Measurements from ENCODE around the gene ESRRA. TPM values are rescaled to one million over a fixed set of nuclear protein-coding genes. Genes with fewer than 3 reads are reported as not detected.

ESRRA gene
- total RNA-seq, 1 experiment from 2014 or later = 63.4 TPM

DNA sequence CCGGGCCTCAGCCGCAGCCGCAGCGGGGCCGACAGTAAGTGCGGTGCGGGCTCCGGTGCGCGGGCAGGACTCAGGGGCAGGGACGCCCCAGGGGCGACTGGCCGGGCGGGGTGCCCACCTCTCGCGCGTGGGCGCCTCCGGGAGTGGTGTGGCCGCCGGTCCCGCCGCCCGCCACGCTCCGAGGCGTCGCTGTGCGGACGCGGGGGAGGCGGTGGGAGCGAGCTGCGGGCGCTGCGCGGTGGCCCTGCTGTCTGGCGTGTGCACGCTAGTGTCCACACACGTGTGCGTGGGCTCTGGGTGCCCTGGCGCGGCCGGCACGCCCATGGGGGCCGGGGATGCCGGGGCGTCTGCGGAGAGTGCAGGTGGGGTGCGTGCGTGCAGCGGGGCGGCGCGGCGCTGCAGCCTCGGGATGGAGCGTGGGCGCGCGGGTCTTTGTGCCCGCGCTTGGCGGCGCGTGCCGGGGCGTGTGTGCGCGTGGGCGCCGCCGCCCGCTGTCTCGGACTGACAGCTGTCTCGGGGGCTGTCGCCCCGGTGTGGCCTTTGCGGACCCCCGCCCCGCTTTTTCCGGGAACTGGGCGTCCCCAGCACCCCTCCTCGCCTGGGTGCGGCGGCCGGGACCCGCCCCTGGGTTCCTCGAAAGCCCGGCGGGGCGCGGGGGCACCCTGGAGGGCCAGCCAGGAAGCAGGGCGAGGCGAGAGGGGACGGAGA is 13.4 kb upstream of the ESRRA start:
- peaks cover 11% of the 10 kb centered on the region for H3K4me1 Mint-ChIP-seq (ENCODE audit: insufficient read depth, unreplicated experiment)
- CTCF ChIA-PET = interaction anchor here (0.6 to 1.9 kb wide), 3 partner anchors 9 to 63 kb away, joined by 3 to 14 read pairs (median 4); no protein-coding TSS in a partner anchor
- H3K27me3 Mint-ChIP-seq (ENCODE audit: insufficient read depth, unreplicated experiment) = peaks cover 11% of the 10 kb centered on the region
- BruUV-seq (replicated peaks) = no TSS peak
- no peaks in the 10 kb centered on the region for H3K9me3 Mint-ChIP-seq (ENCODE audit: unreplicated experiment)
- no peak overlapping the region for H3K27ac Mint-ChIP-seq (ENCODE audit: low read depth, unreplicated experiment)
- no peak for DNase-seq (ENCODE audit: unreplicated experiment)
- POLR2A ChIA-PET = no interaction called here
- H3K36me3 Mint-ChIP-seq (ENCODE audit: insufficient read depth, unreplicated experiment) = peaks cover 6% of the 10 kb centered on the region
- TF ChIP-seq, protein P1, sequence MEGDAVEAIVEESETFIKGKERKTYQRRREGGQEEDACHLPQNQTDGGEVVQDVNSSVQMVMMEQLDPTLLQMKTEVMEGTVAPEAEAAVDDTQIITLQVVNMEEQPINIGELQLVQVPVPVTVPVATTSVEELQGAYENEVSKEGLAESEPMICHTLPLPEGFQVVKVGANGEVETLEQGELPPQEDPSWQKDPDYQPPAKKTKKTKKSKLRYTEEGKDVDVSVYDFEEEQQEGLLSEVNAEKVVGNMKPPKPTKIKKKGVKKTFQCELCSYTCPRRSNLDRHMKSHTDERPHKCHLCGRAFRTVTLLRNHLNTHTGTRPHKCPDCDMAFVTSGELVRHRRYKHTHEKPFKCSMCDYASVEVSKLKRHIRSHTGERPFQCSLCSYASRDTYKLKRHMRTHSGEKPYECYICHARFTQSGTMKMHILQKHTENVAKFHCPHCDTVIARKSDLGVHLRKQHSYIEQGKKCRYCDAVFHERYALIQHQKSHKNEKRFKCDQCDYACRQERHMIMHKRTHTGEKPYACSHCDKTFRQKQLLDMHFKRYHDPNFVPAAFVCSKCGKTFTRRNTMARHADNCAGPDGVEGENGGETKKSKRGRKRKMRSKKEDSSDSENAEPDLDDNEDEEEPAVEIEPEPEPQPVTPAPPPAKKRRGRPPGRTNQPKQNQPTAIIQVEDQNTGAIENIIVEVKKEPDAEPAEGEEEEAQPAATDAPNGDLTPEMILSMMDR (IDR thresholded peaks at IDR 0.05; ENCODE audit: unreplicated experiment) = no peak
- no peak overlapping the region for H3K4me3 Mint-ChIP-seq (ENCODE audit: unreplicated experiment)
- intact Hi-C loops (cut with micrococcal nuclease) = no loop called here

DNA sequence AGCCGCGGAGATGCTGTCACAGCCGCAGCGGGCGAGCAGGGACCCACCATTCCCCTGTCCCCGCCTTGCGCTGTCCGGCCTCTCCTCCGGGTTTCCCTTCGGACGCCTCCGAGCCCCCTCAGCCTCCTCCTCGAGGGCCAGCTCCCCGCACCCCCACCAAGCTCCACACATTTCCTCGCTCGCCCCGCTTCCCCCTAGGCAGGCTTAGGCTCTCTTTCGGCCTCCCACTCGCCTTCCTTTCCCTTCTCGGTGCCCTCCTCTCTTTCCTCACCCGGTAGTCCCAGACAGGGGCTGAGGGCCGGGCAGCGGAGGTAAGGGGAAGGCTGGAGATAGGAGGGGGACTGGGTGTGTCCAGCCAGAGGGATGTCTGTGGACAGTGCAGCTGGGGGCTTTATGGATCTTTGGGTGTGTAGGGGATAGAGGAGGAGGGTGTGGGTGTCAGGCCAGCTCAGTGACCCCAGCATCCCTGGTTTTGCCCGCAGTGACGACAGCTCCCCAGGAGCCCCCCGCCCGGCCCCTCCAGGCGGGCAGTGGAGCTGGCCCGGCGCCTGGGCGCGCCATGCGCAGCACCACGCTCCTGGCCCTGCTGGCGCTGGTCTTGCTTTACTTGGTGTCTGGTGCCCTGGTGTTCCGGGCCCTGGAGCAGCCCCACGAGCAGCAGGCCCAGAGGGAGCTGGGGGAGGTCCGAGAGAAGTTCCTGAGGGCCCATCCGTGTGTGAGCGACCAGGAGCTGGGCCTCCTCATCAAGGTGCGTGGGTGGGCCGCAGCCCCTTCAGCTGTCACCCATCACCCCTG is 12.7 kb upstream of the ESRRA start:
- BruUV-seq (replicated peaks) = no TSS peak
- no peak for DNase-seq (ENCODE audit: unreplicated experiment)
- Mint-ChIP-seq H3K4me1 (ENCODE audit: insufficient read depth, unreplicated experiment) (peaks cover 10% of the 10 kb centered on the region), H3K27me3 (ENCODE audit: insufficient read depth, unreplicated experiment) (peaks cover 11% of the 10 kb centered on the region), H3K36me3 (ENCODE audit: insufficient read depth, unreplicated experiment) (peaks cover 6% of the 10 kb centered on the region), H3K27ac (ENCODE audit: low read depth, unreplicated experiment) (no peak overlapping the region), H3K9me3 (ENCODE audit: unreplicated experiment) (no peaks in the 10 kb centered on the region), H3K4me3 (ENCODE audit: unreplicated experiment) (no peak overlapping the region)
- TF ChIP-seq, protein P1 (IDR thresholded peaks at IDR 0.05; ENCODE audit: unreplicated experiment) = no peak
- ChIA-PET CTCF (interaction anchor here (0.6 to 1.9 kb wide), 4 partner anchors 9 to 62 kb away, joined by 3 to 14 read pairs (median 6); no protein-coding TSS in a partner anchor), POLR2A (interaction anchor here (0.6 kb wide), 1 partner anchor 25 kb away, joined by 4 read pairs; the partner anchor contains the start of gene TRMT112)
- intact Hi-C loops (cut with micrococcal nuclease) = no loop called here

DNA sequence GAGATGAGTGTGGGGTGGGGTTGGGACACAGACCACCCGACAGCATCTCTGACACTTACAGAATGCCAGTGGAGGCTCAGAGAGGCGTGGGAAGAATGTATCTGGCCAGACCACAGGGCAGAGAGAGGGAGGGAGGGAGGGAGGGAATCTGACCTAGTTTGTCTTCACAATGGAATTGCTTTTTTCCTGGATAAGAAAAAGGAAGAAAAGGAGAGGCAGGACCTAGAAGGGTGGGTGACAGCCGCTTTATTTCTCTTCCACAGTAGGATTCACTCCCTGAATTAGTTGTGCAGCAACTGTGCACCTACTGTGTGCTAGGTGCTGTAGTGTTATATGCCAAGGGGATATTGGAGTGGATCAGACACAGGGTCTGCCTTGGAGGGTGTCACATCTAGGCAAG is 10.6 kb upstream of the ESRRA start:
- H3K27ac Mint-ChIP-seq (ENCODE audit: low read depth, unreplicated experiment) = no peak overlapping the region
- H3K4me1 Mint-ChIP-seq (ENCODE audit: insufficient read depth, unreplicated experiment) = peaks cover 10% of the 10 kb centered on the region
- no peak for DNase-seq (ENCODE audit: unreplicated experiment)
- peaks cover 11% of the 10 kb centered on the region for H3K27me3 Mint-ChIP-seq (ENCODE audit: insufficient read depth, unreplicated experiment)
- no peaks in the 10 kb centered on the region for H3K9me3 Mint-ChIP-seq (ENCODE audit: unreplicated experiment)
- no peak overlapping the region for H3K4me3 Mint-ChIP-seq (ENCODE audit: unreplicated experiment)
- POLR2A ChIA-PET = interaction anchor here (0.6 to 1.1 kb wide), 2 partner anchors 18 to 49 kb away, joined by 3 to 6 read pairs; no protein-coding TSS in a partner anchor
- intact Hi-C loops (cut with micrococcal nuclease) = no loop called here
- TF ChIP-seq, protein P1 (IDR thresholded peaks at IDR 0.05; ENCODE audit: unreplicated experiment) = no peak
- peaks cover 6% of the 10 kb centered on the region for H3K36me3 Mint-ChIP-seq (ENCODE audit: insufficient read depth, unreplicated experiment)
- no TSS peak for BruUV-seq (replicated peaks)
- CTCF ChIA-PET = interaction anchor here (0.9 kb wide), 1 partner anchor 37 kb away, joined by 3 read pairs; no protein-coding TSS in a partner anchor

DNA sequence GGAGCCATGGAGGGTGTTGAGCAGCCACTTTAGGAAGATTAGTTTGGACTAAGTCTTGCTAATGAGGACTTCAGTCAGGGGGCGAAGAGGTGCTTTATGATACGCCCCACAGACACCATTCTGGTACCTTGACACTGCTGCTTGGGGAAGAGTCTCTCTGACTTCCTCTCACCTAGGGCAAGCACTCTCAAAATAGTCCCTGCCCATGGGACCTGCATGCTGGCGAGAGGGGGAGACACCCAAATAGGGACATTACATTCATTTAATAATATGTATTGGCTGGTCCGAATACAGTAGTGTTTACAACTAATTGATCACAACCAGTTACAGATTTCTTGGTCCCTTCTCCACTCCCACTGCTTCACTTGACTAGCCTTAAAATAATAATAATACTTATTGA is 9.6 kb upstream of the ESRRA start:
- no TSS peak for BruUV-seq (replicated peaks)
- POLR2A ChIA-PET = interaction anchor here (0.8 to 2.6 kb wide), 5 partner anchors 10 to 26 kb away, joined by 4 to 11 read pairs (median 5); partner anchors contain the start of genes BAD, GPR137 and PRDX5
- Mint-ChIP-seq H3K27me3 (ENCODE audit: insufficient read depth, unreplicated experiment) (peaks cover 6% of the 10 kb centered on the region), H3K27ac (ENCODE audit: low read depth, unreplicated experiment) (no peak overlapping the region), H3K4me3 (ENCODE audit: unreplicated experiment) (no peak overlapping the region), H3K36me3 (ENCODE audit: insufficient read depth, unreplicated experiment) (peaks cover 2% of the 10 kb centered on the region), H3K4me1 (ENCODE audit: insufficient read depth, unreplicated experiment) (peaks cover 10% of the 10 kb centered on the region), H3K9me3 (ENCODE audit: unreplicated experiment) (no peaks in the 10 kb centered on the region)
- TF ChIP-seq, protein P1 (IDR thresholded peaks at IDR 0.05; ENCODE audit: unreplicated experiment) = no peak
- intact Hi-C loops (cut with micrococcal nuclease) = no loop called here
- CTCF ChIA-PET = interaction anchor here (0.7 to 1.0 kb wide), 4 partner anchors 24 to 112 kb away, joined by 3 to 5 read pairs (median 3); no protein-coding TSS in a partner anchor
- DNase-seq (ENCODE audit: unreplicated experiment) = no peak
